ENCODE results near the gene ERC1.

The ERC1 gene

DNA sequence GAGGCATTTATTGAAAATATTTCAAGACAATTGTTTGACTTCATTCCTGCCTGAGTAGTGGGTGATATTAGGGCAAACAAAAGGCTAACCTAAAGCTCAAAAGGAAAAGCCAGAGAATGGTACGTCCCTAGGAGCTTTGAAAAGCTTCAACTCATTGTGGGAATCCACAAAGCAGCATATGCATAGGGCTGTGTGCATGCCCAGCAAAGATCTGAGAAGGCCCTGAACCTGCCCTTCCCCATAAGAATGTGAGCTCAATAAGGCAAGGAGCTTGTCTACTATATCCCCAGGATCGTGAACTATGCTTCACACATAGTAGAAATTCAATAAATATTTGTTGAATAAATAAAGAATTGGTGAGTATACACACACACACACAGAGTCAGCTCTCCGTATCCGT is 22.5 kb upstream of the ERC1 start:
- Mint-ChIP-seq H3K27ac (no peak overlapping the region), H3K4me1 (no peaks in the 10 kb centered on the region), H3K4me3 (no peak overlapping the region), H3K9me3 (no peaks in the 10 kb centered on the region), H3K27me3 (no peaks in the 10 kb centered on the region), H3K36me3 (no peaks in the 10 kb centered on the region)
- ATAC-seq (replicated peaks) (no peak), DNase-seq (no peak)

DNA sequence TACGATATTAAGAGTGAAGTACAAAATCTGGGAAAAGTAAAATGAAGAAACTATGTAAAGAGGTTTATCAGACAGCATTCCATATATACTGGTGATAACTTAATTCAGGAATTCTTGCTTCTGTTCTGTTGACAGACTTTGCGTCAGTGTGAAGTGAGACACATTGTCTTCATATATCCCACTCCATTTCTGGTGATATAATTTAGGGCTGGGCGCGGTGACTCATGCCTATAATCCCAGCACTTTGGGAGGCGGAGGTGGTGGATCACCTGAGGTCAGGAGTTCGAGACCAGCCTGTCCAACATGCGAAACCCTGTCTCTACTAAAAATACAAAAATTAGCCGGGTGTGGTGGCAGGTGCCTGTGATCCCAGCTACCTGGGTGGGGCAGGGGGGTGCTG is 21.2 kb upstream of the ERC1 start:
- ATAC-seq (replicated peaks) (no peak), DNase-seq (no peak)
- no peak overlapping the region for H3K27ac Mint-ChIP-seq
- H3K36me3 Mint-ChIP-seq: no peaks in the 10 kb centered on the region
- H3K27me3 Mint-ChIP-seq: no peaks in the 10 kb centered on the region
- no peak overlapping the region for H3K4me3 Mint-ChIP-seq
- H3K9me3 Mint-ChIP-seq: no peaks in the 10 kb centered on the region
- H3K4me1 Mint-ChIP-seq: no peaks in the 10 kb centered on the region

DNA sequence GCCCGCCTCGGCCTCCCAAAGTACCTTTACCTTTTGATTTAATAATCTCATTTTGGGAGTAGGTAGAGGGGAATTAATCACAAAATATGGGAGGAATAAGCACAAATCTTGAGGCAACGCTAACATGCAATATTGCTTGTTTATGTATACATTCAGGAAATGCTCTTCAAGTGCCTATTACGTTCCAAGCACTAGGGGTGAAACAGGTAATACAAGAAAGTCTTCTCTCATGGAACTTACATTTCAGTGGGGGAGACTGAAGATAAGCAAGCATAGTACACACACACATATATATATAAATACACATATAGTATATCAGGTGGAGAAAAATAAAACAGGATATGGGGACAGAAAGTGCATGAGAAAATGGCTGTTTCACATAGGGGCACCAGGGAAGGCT is 19.0 kb upstream of the ERC1 start:
- no peaks in the 10 kb centered on the region for H3K9me3 Mint-ChIP-seq
- DNase-seq (no peak), ATAC-seq (replicated peaks) (no peak)
- H3K4me1 Mint-ChIP-seq: peaks cover 0 to 3% of the 10 kb centered on the region in 2 donors
- H3K27ac Mint-ChIP-seq: no peak overlapping the region
- no peak overlapping the region for H3K4me3 Mint-ChIP-seq
- no peaks in the 10 kb centered on the region for H3K27me3 Mint-ChIP-seq
- H3K36me3 Mint-ChIP-seq: no peaks in the 10 kb centered on the region

DNA sequence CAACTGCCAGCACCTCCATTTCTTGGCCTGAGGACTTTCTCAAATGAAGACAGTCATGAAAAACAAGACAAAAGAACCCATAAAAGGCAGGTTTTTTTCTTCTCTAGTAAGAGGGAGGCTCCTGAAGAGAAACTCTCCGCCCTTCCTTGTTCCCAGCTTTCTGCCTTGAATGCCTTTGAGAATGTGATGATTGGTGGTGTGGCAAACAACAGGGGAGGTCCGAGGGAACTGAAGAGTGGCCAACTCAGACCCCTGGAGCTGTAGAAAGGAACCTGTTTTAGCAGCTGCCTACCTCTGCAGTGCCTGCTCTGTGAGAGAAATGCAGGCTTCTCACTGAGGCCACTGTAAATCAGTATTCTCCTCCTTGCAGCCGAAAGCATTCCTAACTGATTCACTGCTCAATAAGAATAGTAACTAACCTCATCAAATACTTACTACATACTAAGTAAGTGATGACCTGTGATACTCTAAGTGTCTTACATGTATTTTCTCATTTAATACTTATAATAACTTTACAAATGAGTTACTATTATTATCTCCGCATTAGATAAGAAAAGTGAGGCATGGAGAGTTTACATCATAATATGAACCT is 16.7 kb upstream of the ERC1 start:
- peaks cover 5 to 10% of the 10 kb centered on the region in 2 donors for H3K4me1 Mint-ChIP-seq
- H3K27me3 Mint-ChIP-seq: no peaks in the 10 kb centered on the region
- H3K9me3 Mint-ChIP-seq: no peaks in the 10 kb centered on the region
- DNase-seq: no peak
- no peak for ATAC-seq (replicated peaks)
- no peak overlapping the region for H3K4me3 Mint-ChIP-seq
- H3K36me3 Mint-ChIP-seq: peaks cover 0 to 5% of the 10 kb centered on the region in 2 donors
- no peak overlapping the region for H3K27ac Mint-ChIP-seq

DNA sequence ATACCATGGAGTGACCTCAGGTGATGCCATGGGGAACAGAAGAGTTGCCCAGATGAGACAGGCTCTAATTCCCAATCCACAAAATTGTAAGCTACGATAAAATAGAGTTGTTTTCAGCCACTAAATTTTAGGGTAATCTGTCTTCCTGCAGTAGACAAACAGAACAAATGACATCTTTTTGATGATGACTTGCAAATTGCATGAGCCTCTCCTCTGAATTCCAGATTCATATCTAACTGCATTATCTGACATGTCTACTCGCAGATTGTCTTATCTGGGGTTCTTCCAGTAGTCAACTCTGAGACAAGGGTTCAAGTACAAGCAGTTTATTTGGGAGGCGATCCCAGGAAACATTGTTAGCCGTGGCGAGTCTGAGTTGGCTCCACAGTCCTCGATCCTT is 14.4 kb upstream of the ERC1 start:
- Mint-ChIP-seq H3K4me1 (peaks cover 5 to 10% of the 10 kb centered on the region in 2 donors), H3K27me3 (no peaks in the 10 kb centered on the region), H3K36me3 (peaks cover 0 to 5% of the 10 kb centered on the region in 2 donors), H3K4me3 (no peak overlapping the region), H3K27ac (no peak overlapping the region), H3K9me3 (no peaks in the 10 kb centered on the region)
- DNase-seq: no peak
- ATAC-seq (replicated peaks): no peak

DNA sequence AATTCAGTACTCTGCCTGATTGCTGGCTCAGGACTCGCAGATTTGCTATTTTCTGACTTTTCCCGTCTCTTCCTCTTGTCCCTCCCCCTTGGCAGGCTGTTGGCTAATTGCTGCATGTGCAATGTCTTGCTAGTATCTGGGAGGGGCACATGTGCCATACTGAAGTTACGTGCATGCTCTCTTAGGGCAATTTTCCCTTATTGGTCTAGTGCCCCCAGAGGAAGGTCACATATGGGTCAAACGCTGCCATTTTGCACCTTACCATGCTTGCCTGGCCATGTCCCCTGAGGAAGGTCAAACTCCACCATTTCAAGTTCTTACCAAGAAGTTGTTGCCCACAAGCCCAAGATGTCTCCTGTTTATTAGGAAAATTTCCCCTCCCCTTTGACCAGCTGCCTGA is 13.9 kb upstream of the ERC1 start:
- ATAC-seq (replicated peaks) (peak; percentile 31 to 36), DNase-seq (no peak)
- Mint-ChIP-seq H3K36me3 (peaks cover 0 to 5% of the 10 kb centered on the region in 2 donors), H3K27me3 (no peaks in the 10 kb centered on the region), H3K27ac (no peak overlapping the region), H3K4me3 (no peak overlapping the region), H3K9me3 (no peaks in the 10 kb centered on the region), H3K4me1 (peaks cover 5 to 10% of the 10 kb centered on the region in 2 donors)

DNA sequence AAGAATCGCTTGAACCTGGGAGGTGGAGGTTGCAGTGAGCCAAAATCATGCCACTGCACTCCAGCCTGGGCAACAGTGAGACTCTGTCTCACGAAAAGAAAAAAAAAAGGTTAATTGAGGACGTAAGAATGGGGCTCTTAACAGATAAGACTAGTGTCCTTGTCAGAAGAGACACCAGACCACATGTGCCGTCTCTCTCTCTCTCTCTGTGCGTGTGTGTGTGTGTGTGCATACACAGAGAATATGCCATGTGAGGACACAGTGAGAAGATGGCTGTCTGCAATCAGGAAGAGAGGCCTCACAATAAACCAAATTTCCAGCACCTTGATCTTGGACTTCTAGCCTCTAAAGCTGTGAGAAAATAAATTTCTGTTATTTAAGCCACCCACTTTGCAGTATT is 11.7 kb upstream of the ERC1 start:
- Mint-ChIP-seq H3K27me3 (no peaks in the 10 kb centered on the region), H3K36me3 (peaks cover 0 to 5% of the 10 kb centered on the region in 2 donors), H3K9me3 (no peaks in the 10 kb centered on the region), H3K4me3 (no peak overlapping the region), H3K4me1 (peaks cover 8 to 16% of the 10 kb centered on the region in 2 donors), H3K27ac (no peak overlapping the region)
- ATAC-seq (replicated peaks) (no peak), DNase-seq (no peak)

DNA sequence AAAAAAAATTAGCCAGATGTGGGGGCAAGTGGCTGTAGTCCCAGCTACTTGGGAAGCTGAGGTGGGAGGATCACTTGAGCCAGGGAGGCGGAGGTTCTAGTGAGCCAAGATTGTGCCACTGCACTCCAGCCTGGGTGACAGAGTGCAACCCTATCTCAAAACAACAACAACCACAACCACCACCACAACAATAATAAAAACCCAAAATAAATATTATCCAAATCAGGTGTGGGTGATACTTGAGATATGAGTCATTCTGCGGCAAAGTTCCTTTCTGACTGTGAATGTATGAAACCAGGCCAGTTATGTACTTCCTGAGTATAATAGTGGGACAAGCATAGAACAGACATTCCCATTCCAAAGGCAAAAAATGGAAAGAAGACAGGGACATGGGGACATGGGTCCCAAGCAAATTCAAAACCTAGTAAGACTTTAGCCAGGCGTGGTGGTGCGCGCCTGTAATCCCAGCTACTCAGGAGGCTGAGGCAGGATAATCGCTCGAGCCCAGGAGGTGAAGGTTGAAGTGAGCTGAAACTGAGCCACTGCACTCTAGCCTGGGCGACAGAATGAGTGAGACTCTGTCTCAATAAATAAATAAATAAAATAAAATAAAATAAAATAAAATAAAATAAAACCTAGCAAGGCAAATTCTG is 9.7 kb upstream of the ERC1 start:
- no peak overlapping the region for H3K4me3 Mint-ChIP-seq
- peaks cover 0 to 5% of the 10 kb centered on the region in 2 donors for H3K36me3 Mint-ChIP-seq
- no peaks in the 10 kb centered on the region for H3K27me3 Mint-ChIP-seq
- no peaks in the 10 kb centered on the region for H3K9me3 Mint-ChIP-seq
- no peak for DNase-seq
- peak in 1 of 2 donors; percentile 53 for ATAC-seq (replicated peaks)
- H3K27ac Mint-ChIP-seq: no peak overlapping the region
- H3K4me1 Mint-ChIP-seq: peaks cover 8 to 16% of the 10 kb centered on the region in 2 donors

DNA sequence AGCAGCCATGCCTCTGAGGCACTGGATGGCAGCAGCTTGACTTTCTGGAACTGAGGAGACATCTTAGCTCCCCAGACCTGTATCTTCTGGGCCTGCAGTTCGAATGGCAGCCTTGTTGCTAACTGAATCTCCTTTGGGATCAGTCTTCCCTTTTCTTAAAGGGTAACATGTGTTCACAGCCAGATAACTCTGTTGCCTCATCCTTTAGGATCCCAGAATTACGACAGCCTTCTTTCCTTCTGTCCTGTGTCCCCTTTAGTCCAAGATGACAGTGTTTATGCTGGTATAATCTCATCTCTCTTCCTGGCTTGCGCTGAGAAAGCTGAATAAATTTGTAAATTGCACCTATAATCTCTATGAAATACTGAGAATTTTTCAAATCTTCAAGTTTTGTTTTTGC is 9.1 kb upstream of the ERC1 start:
- no peak overlapping the region for H3K4me3 Mint-ChIP-seq
- H3K27ac Mint-ChIP-seq: no peak overlapping the region

DNA sequence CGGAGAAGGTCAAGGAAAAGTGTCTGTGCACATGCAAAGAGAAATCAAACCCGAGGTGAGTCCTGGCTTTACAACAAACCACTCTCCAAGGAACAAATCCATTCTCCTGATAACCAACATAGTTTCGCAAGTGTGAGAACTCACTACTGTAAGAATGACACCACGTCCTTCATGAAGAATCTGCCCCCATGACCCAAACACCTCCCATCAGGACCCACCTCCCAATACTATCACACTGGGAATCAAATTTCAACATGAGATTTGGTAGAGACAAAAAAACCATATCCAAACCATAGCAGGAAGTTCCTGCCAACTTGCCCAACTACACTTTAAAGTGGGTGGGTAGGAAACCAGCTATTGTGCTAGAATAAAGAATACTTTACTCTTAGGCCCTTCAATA is 2.4 kb upstream of the ERC1 start:
- no peaks in the 10 kb centered on the region for H3K27me3 Mint-ChIP-seq
- H3K4me1 Mint-ChIP-seq: peaks cover 17 to 40% of the 10 kb centered on the region in 2 donors
- H3K9me3 Mint-ChIP-seq: no peaks in the 10 kb centered on the region
- no peak overlapping the region for H3K27ac Mint-ChIP-seq
- peaks cover 3 to 12% of the 10 kb centered on the region in 2 donors for H3K36me3 Mint-ChIP-seq
- ATAC-seq (replicated peaks) (no peak), DNase-seq (no peak)
- H3K4me3 Mint-ChIP-seq: no peak overlapping the region

More for the DNA sequence above, 9.1 kb upstream of the ERC1 start:
- no peaks in the 10 kb centered on the region for H3K27me3 Mint-ChIP-seq
- DNase-seq: no peak
- peaks cover 3 to 5% of the 10 kb centered on the region in 2 donors for H3K36me3 Mint-ChIP-seq
- no peaks in the 10 kb centered on the region for H3K9me3 Mint-ChIP-seq
- H3K4me1 Mint-ChIP-seq: peaks cover 8 to 13% of the 10 kb centered on the region in 2 donors
- ATAC-seq (replicated peaks): no peak

DNA sequence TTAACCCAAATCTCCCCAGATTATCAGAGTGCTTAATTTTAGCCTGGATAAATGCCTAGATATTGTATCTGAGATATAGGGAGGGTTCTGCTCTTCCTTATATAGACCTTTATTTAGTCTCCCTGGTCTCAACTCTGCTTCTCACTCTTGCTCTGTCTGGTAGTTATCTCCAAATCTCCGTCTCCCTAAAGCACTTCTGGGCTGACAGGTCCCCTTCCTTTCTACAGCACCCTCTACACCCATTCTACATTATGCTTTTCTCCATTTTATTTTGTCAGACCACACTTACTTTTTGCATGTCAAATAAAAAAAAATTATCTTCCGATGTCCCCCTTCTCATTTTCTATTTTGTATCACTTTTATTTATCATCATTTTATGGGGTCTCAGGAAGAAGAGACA is 2.0 kb upstream of the ERC1 start:
- no peak overlapping the region for H3K4me3 Mint-ChIP-seq

DNA sequence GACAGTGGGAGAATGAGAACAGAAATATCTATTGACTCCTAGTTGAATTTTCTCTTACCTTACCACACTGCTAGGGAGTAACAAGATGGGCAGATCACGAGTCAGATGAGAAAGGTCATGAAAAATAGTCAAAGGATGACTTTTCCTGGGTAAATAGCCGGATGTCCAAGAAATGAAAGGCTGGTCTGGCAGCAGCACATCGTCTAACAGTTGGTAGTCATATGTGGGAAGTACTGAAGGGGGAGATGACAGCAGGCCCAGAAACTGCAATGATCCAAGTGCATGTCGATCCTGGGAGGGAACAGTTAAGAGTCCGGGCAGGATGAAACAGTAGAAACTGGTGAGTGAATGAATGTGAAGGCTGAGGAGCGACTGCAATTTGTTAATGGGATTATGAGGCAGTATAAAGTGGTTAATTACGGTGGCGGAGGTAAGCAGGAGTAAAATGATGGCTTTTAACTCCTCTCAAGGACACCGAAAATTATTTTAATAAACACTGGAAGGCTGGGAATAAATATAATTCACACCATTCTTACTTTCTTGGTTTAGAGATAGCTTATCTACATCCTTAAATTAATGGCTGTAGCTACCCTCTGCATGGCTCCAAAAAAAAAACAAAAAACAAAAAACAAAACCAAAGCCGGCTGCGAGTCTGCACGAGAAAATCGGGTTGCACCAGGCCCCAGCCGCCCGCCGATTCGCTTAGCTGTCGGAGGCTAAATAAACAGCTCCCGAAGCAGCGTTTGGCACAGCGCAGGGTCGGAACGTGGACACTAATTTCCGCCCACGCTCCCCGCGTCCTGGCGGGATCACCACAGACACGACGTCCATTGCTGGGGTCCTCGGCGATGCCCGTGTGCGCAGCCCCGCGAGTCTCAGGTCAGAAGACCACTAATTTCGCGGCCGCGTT is 1.0 kb upstream of the ERC1 start:
- DNase-seq: peak; percentile 49
- Mint-ChIP-seq H3K4me3 (peak overlapping the region; percentile 85 to 99), H3K27ac (peak overlapping the region; percentile 91), H3K27me3 (no peaks in the 10 kb centered on the region), H3K9me3 (no peaks in the 10 kb centered on the region), H3K4me1 (peaks cover 17 to 38% of the 10 kb centered on the region in 2 donors), H3K36me3 (peaks cover 3 to 12% of the 10 kb centered on the region in 2 donors)
- peak; percentile 49 to 51 for ATAC-seq (replicated peaks)

More for the DNA sequence above, 2.0 kb upstream of the ERC1 start:
- ATAC-seq (replicated peaks) (no peak), DNase-seq (no peak)
- Mint-ChIP-seq H3K9me3 (no peaks in the 10 kb centered on the region), H3K36me3 (peaks cover 3 to 12% of the 10 kb centered on the region in 2 donors), H3K4me1 (peaks cover 17 to 36% of the 10 kb centered on the region in 2 donors), H3K27me3 (no peaks in the 10 kb centered on the region), H3K27ac (no peak overlapping the region)

DNA sequence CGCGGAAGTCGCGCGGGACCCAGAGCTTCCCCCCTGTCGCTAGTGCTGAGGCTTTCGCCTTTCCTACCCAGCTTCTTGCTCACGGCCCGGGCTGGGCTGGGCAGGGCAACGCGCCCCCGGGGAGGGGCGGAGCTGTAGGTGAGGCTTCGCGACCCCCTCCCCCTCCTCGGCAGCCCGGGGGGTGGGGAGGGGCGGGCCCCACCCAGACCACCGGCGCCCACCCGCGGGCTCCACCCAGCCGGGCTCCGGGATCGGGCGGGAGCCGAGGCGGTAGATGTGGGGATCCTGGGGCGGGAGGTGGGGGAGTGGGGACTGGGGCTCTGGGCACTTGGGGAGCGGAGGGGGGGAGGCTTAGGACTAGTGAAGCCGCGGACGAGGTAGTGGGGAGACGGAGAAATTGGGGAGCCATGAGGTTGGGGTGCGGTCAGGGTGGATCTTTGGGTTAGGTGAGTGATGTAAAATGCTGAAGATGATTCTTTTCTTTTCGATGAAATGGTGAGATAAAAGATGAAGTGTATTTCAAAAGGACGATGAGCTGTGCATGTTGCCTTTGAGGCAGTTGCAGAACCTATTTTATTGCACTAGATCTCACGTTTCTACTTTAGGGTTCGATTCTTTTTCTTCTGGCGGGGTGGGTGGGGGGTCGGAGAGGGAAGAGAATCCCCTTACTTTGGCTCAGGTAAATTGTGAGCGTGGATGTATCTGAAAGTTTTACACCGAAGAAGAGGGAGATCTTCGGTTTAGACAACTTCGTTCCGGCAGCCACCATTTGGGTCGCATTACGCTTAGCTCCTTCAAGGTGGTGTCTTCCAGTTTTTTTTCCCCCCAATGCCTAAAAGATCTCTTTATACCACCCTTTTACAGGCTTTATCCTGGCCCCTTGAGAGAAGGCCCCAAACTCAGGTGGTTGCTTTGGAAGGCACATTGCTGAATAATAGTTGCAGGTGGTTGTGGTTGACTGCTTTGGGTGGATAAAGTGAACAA is 619 bp downstream of the ERC1 start:
- Mint-ChIP-seq H3K27me3 (no peaks in the 10 kb centered on the region), H3K4me3 (peak overlapping the region; percentile 95 to 99), H3K36me3 (peaks cover 4 to 10% of the 10 kb centered on the region in 2 donors), H3K27ac (peak overlapping the region; percentile 95), H3K4me1 (peaks cover 20 to 46% of the 10 kb centered on the region in 2 donors), H3K9me3 (no peaks in the 10 kb centered on the region)
- ATAC-seq (replicated peaks): peak; percentile 68 to 76
- no peak for DNase-seq

Measured in stimulated activated naive B cell treated with anti-CD40 and anti-IgM and Interleukin-4, amounts not matched to agents 10 μg/mL and 1 μg/mL and 100 μg/mL, for 72 hours (primary cell).